ENCODE measurements around the gene SUCLA2. TPM values are rescaled to one million over a fixed set of nuclear protein-coding genes. Genes with fewer than 3 reads are reported as not detected.

Gene SUCLA2
- total RNA-seq, 1 experiment from 2014 or later = 53.9 TPM

DNA sequence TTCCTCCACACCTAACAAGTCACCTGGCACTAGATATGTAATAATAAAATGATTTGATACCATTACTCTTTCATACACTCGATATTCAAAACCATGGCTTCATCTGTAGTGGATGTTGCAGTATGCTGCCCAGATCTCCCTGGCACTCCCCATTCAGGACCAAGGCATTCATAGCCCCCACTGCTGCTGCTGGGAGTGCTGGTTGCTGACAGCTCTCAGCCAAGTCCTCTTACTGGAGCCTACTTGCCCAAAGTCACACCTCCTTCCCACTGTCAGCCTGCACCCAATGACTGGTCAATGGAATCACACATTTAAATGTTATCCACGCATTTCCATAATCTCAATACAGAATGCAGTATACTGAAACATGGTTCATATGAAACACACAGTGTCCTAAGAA, 3.7 kb downstream of the SUCLA2 start:
- TF ChIP-seq, protein P1, sequence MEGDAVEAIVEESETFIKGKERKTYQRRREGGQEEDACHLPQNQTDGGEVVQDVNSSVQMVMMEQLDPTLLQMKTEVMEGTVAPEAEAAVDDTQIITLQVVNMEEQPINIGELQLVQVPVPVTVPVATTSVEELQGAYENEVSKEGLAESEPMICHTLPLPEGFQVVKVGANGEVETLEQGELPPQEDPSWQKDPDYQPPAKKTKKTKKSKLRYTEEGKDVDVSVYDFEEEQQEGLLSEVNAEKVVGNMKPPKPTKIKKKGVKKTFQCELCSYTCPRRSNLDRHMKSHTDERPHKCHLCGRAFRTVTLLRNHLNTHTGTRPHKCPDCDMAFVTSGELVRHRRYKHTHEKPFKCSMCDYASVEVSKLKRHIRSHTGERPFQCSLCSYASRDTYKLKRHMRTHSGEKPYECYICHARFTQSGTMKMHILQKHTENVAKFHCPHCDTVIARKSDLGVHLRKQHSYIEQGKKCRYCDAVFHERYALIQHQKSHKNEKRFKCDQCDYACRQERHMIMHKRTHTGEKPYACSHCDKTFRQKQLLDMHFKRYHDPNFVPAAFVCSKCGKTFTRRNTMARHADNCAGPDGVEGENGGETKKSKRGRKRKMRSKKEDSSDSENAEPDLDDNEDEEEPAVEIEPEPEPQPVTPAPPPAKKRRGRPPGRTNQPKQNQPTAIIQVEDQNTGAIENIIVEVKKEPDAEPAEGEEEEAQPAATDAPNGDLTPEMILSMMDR (conservative IDR thresholded peaks at IDR 0.05) = no peak
- Histone ChIP-seq H3K56ac (ENCODE audit: insufficient read length, low read depth, low read length) (no peak overlapping the region), H4K20me1 (ENCODE audit: control insufficient read depth, insufficient read depth, insufficient read length) (no peaks in the 10 kb centered on the region), H2BK15ac (ENCODE audit: low read depth, low read length) (no peak overlapping the region), H3K23ac (ENCODE audit: insufficient read length, low read depth, low read length) (no peak overlapping the region), H3K18ac (ENCODE audit: insufficient read length, low read depth, low read length) (no peak overlapping the region), H2BK5ac (ENCODE audit: insufficient read length, low read length) (peak overlapping the region; percentile 16), H3K9me3 (ENCODE audit: control insufficient read depth, low read depth, low read length) (no peaks in the 10 kb centered on the region), H4K8ac (replicated peaks; ENCODE audit: insufficient read length, low read depth, low read length) (no peak overlapping the region), H3K27ac (ENCODE audit: insufficient read length, low read depth, low read length) (no peak overlapping the region), H2BK20ac (ENCODE audit: low read depth, low read length, poor library complexity, severe bottlenecking) (no peak overlapping the region), H3K23me2 (ENCODE audit: insufficient read length, low read depth, low read length, poor library complexity, severe bottlenecking) (peaks cover 4% of the 10 kb centered on the region), H3K79me1 (ENCODE audit: insufficient read depth, low read depth, low read length, poor library complexity, severe bottlenecking) (peaks cover 8% of the 10 kb centered on the region), H3K4me1 (ENCODE audit: insufficient read depth, low read length) (no peaks in the 10 kb centered on the region; the same call in 1 of the 2 replicates), H4K5ac (ENCODE audit: insufficient read length, low read depth, low read length) (no peak overlapping the region), H3K14ac (ENCODE audit: insufficient read depth, low read length) (no peak overlapping the region), H2BK12ac (ENCODE audit: insufficient read length, low read depth, low read length) (no peak overlapping the region), H2BK120ac (ENCODE audit: low read depth, low read length, poor library complexity, severe bottlenecking) (no peak overlapping the region), H3K4me2 (ENCODE audit: insufficient read depth, insufficient read length, low read length) (no peak overlapping the region), H3T11ph (ENCODE audit: low read length) (no peak overlapping the region), H3K9ac (ENCODE audit: extremely low read depth, insufficient read length, low read length) (no peak overlapping the region), H4K91ac (ENCODE audit: insufficient read length, low read depth, low read length) (no peak overlapping the region), H3K79me2 (ENCODE audit: insufficient read depth, low read length) (peaks cover 25% of the 10 kb centered on the region; the same call in 1 of the 2 replicates), H2AFZ (ENCODE audit: low read length) (no peak overlapping the region), H3K27me3 (ENCODE audit: insufficient read depth, low read length) (no peaks in the 10 kb centered on the region), H3K4ac (ENCODE audit: low read depth, low read length) (no peak overlapping the region), H2AK5ac (ENCODE audit: insufficient read length, low read length) (no peak overlapping the region)
- Mint-ChIP-seq H3K4me3 (no peak overlapping the region), H3K4me1 (peaks cover 16 to 22% of the 10 kb centered on the region in 2 experiments), H3K27ac (peak overlapping the region in 1 of 3 experiments; percentile 21; a peak in 1 of 7 replicates), H3K27me3 (ENCODE audit: low read depth) (no peaks in the 10 kb centered on the region), H3K9me3 (no peaks in the 10 kb centered on the region), H3K36me3 (ENCODE audit: insufficient read depth in 1 of 3, low read depth in 3 of 3) (peaks cover 23 to 34% (median 27%) of the 10 kb centered on the region in 3 experiments; a peak in 6 of 7 replicates)
- DNase-seq = no peak
- WGBS (ENCODE audit: extremely low coverage, insufficient read length, low lambda C conversion rate) = no CpG with 5 or more reads among the region's 2 CpGs

Measured in H9 (cell line).